ENCODE results near the gene AHNAK2.

Gene AHNAK2

GRCh38 chr14:104996483-104996882, 18.3 kb upstream of the AHNAK2 start:
- no peak overlapping the region for H3K27ac ChIP-seq (ENCODE audit: low read length)
- no peak for DNase-seq
- H3K27me3 ChIP-seq (replicated peaks; ENCODE audit: insufficient read depth, low read length), result no peaks in the 10 kb centered on the region
- TF ChIP-seq EZH2phosphoT487 (IDR thresholded peaks at IDR 0.05; ENCODE audit: low read length) (no peak), EZH2 (optimal IDR thresholded peaks at IDR 0.05; ENCODE audit: low read depth, low read length) (no peak), CTCF (IDR thresholded peaks at IDR 0.05; ENCODE audit: low read length) (no peak)
- no peak overlapping the region for H3K4me3 ChIP-seq (ENCODE audit: low read length)
- no peak overlapping the region for H3K9ac ChIP-seq (ENCODE audit: low read length)
- H3K4me2 ChIP-seq (ENCODE audit: low read depth, low read length), result no peak overlapping the region
- H3K36me3 ChIP-seq (replicated peaks; ENCODE audit: insufficient read depth, low read length), result no peaks in the 10 kb centered on the region
- no peaks in the 10 kb centered on the region for H3F3A ChIP-seq (ENCODE audit: insufficient read depth, low read length)
- H3K9me3 ChIP-seq (replicated peaks; ENCODE audit: insufficient read depth, low read length), result no peaks in the 10 kb centered on the region
- no peak overlapping the region for H2AFZ ChIP-seq (ENCODE audit: low read length)
- H3K79me2 ChIP-seq (ENCODE audit: low read length), result no peaks in the 10 kb centered on the region
- no peaks in the 10 kb centered on the region for H3K9me2 ChIP-seq (replicated peaks; ENCODE audit: insufficient read depth, low read length)
- no peaks in the 10 kb centered on the region for H4K20me1 ChIP-seq (ENCODE audit: insufficient read depth, low read length)
- no peaks in the 10 kb centered on the region for H3K4me1 ChIP-seq (ENCODE audit: low read length)

DNA sequence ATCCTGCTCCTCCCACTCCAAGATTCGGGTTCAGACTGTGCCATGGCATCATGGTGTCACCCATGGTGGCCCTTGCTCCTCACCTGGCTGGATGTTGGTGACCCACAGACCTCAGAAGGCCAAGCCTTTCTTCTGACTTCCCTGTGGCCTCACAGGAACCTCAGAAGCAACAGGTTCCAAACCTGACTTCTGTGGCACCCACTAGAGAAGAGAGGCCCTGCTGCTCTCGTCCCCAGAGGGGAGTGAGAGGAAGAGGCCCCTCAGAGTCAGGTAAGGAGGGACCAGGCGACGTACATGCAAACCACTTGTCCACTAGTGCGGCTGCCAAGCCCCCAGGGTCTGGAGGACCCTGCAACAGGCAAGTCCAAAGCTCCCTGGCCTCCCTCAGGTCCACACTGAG, 17.9 kb upstream of the AHNAK2 start:
- H3K9ac ChIP-seq (ENCODE audit: low read length), result no peak overlapping the region
- H3K36me3 ChIP-seq (replicated peaks; ENCODE audit: insufficient read depth, low read length), result no peaks in the 10 kb centered on the region
- H3K4me3 ChIP-seq (ENCODE audit: low read length), result no peak overlapping the region
- no peaks in the 10 kb centered on the region for H3K9me2 ChIP-seq (replicated peaks; ENCODE audit: insufficient read depth, low read length)
- no peak overlapping the region for H3K27ac ChIP-seq (ENCODE audit: low read length)
- H3K4me2 ChIP-seq (ENCODE audit: low read depth, low read length), result no peak overlapping the region
- H4K20me1 ChIP-seq (ENCODE audit: insufficient read depth, low read length), result no peaks in the 10 kb centered on the region
- H3K9me3 ChIP-seq (replicated peaks; ENCODE audit: insufficient read depth, low read length), result no peaks in the 10 kb centered on the region
- H3K27me3 ChIP-seq (replicated peaks; ENCODE audit: insufficient read depth, low read length), result no peaks in the 10 kb centered on the region
- H3K79me2 ChIP-seq (ENCODE audit: low read length), result no peaks in the 10 kb centered on the region
- no peak for TF ChIP-seq EZH2 (optimal IDR thresholded peaks at IDR 0.05; ENCODE audit: low read depth, low read length)
- TF ChIP-seq CTCF (IDR thresholded peaks at IDR 0.05; ENCODE audit: low read length), result no peak
- TF ChIP-seq EZH2phosphoT487 (IDR thresholded peaks at IDR 0.05; ENCODE audit: low read length), result no peak
- no peaks in the 10 kb centered on the region for H3K4me1 ChIP-seq (ENCODE audit: low read length)
- H2AFZ ChIP-seq (ENCODE audit: low read length), result no peak overlapping the region
- no peak for DNase-seq
- no peaks in the 10 kb centered on the region for H3F3A ChIP-seq (ENCODE audit: insufficient read depth, low read length)

- no peaks in the 10 kb centered on the region for H4K20me1 ChIP-seq (ENCODE audit: insufficient read depth, low read length)
- TF ChIP-seq EZH2phosphoT487 (IDR thresholded peaks at IDR 0.05; ENCODE audit: low read length) (no peak), EZH2 (optimal IDR thresholded peaks at IDR 0.05; ENCODE audit: low read depth, low read length) (no peak), CTCF (IDR thresholded peaks at IDR 0.05; ENCODE audit: low read length) (no peak)
- no peaks in the 10 kb centered on the region for H3K9me2 ChIP-seq (replicated peaks; ENCODE audit: insufficient read depth, low read length)
- no peaks in the 10 kb centered on the region for H3F3A ChIP-seq (ENCODE audit: insufficient read depth, low read length)
- H3K9ac ChIP-seq (ENCODE audit: low read length), result no peak overlapping the region
- no peaks in the 10 kb centered on the region for H3K27me3 ChIP-seq (replicated peaks; ENCODE audit: insufficient read depth, low read length)
- no peak overlapping the region for H3K4me3 ChIP-seq (ENCODE audit: low read length)
- no peaks in the 10 kb centered on the region for H3K9me3 ChIP-seq (replicated peaks; ENCODE audit: insufficient read depth, low read length)
- DNase-seq, result no peak
- no peaks in the 10 kb centered on the region for H3K79me2 ChIP-seq (ENCODE audit: low read length)
- H3K36me3 ChIP-seq (replicated peaks; ENCODE audit: insufficient read depth, low read length), result no peaks in the 10 kb centered on the region
- no peak overlapping the region for H3K27ac ChIP-seq (ENCODE audit: low read length)
- H3K4me1 ChIP-seq (ENCODE audit: low read length), result no peaks in the 10 kb centered on the region
- H2AFZ ChIP-seq (ENCODE audit: low read length), result no peak overlapping the region
- H3K4me2 ChIP-seq (ENCODE audit: low read depth, low read length), result no peak overlapping the region
These were observed 16.8 kb upstream of the AHNAK2 start for GRCh38 chr14:104994978-104995377.

Data from MM.1S (cell line).